HepG2 (cell line): Measurements from ENCODE around the gene SRP14. TPM values are rescaled to one million over a fixed set of nuclear protein-coding genes. Genes with fewer than 3 reads are reported as not detected.

Source experiments
- CAMTA2 ChIP-seq: sonication (generic); formaldehyde crosslinking; IDR thresholded peaks from 2 replicates; pipeline ENCODE4 v1.4.0; 2020; ENCODE audit warnings: mild to moderate bottlenecking, missing genetic modification reagents, borderline replicate concordance
- CHD4 ChIP-seq: fragments of 200-600 bp; sonication (generic); IDR thresholded peaks from 2 replicates; pipeline ENCODE4 v1.7.0; 2017; ENCODE audit warnings: mild to moderate bottlenecking, low read length, borderline replicate concordance
- JUND ChIP-seq: sonication (generic); formaldehyde crosslinking; IDR thresholded peaks from 2 replicates; pipeline ENCODE4 v1.8.0; 2022; ENCODE audit warnings: mild to moderate bottlenecking, missing genetic modification reagents
- MAFF ChIP-seq: IDR thresholded peaks from 2 replicates; pipeline ENCODE4 v1.6.1; 2011; ENCODE audit warnings: low read depth, low read length, improper control_type of control experiment
- NFKB2 ChIP-seq: sonication (generic); formaldehyde crosslinking; IDR thresholded peaks from 2 replicates; pipeline ENCODE4 v1.4.0; 2020; ENCODE audit warnings: missing genetic modification reagents, borderline replicate concordance
- REL ChIP-seq: sonication (generic); formaldehyde crosslinking; conservative IDR thresholded peaks from 2 replicates; pipeline ENCODE4 v1.8.0; 2022; ENCODE audit warnings: mild to moderate bottlenecking, missing genetic modification reagents, moderate library complexity
- RFXAP ChIP-seq: sonication (generic); formaldehyde crosslinking; IDR thresholded peaks from 2 replicates; pipeline ENCODE4 v1.4.0; 2020; ENCODE audit warnings: missing genetic modification reagents, borderline replicate concordance
- TBP ChIP-seq: sonication (generic); formaldehyde crosslinking; IDR thresholded peaks from 2 replicates; pipeline ENCODE4 v1.5.0; 2020; ENCODE audit warnings: missing genetic modification reagents
- TCF7L2 ChIP-seq: IDR thresholded peaks from 2 replicates; pipeline ENCODE4 v1.6.1; 2011; ENCODE audit warnings: mild to moderate bottlenecking, low read depth, low read length, moderate library complexity
- TOE1 ChIP-seq: sonication (generic); formaldehyde crosslinking; IDR thresholded peaks from 2 replicates; pipeline ENCODE4 v1.4.0; 2020; ENCODE audit warnings: mild to moderate bottlenecking, missing genetic modification reagents
- TOPORS ChIP-seq: sonication (generic); formaldehyde crosslinking; IDR thresholded peaks from 2 replicates; pipeline ENCODE4 v1.8.0; 2023; ENCODE audit warnings: mild to moderate bottlenecking, missing genetic modification reagents
- TP53 ChIP-seq: sonication (generic); formaldehyde crosslinking; conservative IDR thresholded peaks from 2 replicates; pipeline ENCODE4 v1.4.0; 2020; ENCODE audit warnings: missing genetic modification reagents
- TRIM22 ChIP-seq: fragments of 450-650 bp; IDR thresholded peaks from 2 replicates; pipeline ENCODE4 v1.6.1; 2017
- U2AF1 ChIP-seq: fragments of 200-400 bp; formaldehyde crosslinking; optimal IDR thresholded peaks from 2 replicates; pipeline ENCODE3; 2017; ENCODE audit warnings: mild to moderate bottlenecking, low read depth, low read length
- ZBTB14 ChIP-seq: sonication (generic); formaldehyde crosslinking; IDR thresholded peaks from 2 replicates; pipeline ENCODE4 v1.4.0; 2020; ENCODE audit warnings: missing genetic modification reagents
- ZBTB34 ChIP-seq: sonication (generic); formaldehyde crosslinking; IDR thresholded peaks from 2 replicates; pipeline ENCODE4 v1.8.0; 2022; ENCODE audit warnings: mild to moderate bottlenecking, missing genetic modification reagents
- ZBTB42 ChIP-seq: sonication (generic); formaldehyde crosslinking; IDR thresholded peaks from 2 replicates; pipeline ENCODE4 v1.5.0; 2020; ENCODE audit warnings: mild to moderate bottlenecking, missing genetic modification reagents
- ZFP36 ChIP-seq: fragments of 150-350 bp; IDR thresholded peaks from 2 replicates; pipeline ENCODE4 v1.6.1; 2018; ENCODE audit warnings: borderline replicate concordance, low read length, low read depth; ENCODE audit not compliant: partially characterized antibody
- ZFY ChIP-seq: sonication (generic); formaldehyde crosslinking; IDR thresholded peaks from 2 replicates; pipeline ENCODE4 v1.4.0; 2020; ENCODE audit warnings: missing genetic modification reagents
- ZNF10 ChIP-seq: sonication (generic); formaldehyde crosslinking; IDR thresholded peaks from 2 replicates; pipeline ENCODE4 v1.4.0; 2020; ENCODE audit warnings: mild to moderate bottlenecking, low read depth, missing genetic modification reagents, borderline replicate concordance
- ZNF180 ChIP-seq: sonication (generic); formaldehyde crosslinking; IDR thresholded peaks from 2 replicates; pipeline ENCODE4 v1.4.0; 2020; ENCODE audit warnings: low read depth, missing genetic modification reagents, borderline replicate concordance
- ZNF296 ChIP-seq: sonication (generic); formaldehyde crosslinking; conservative IDR thresholded peaks from 2 replicates; pipeline ENCODE4 v1.5.0; 2020; ENCODE audit warnings: mild to moderate bottlenecking, missing genetic modification reagents
- ZNF431 ChIP-seq: sonication (generic); formaldehyde crosslinking; IDR thresholded peaks from 2 replicates; pipeline ENCODE4 v1.9.0; 2022; ENCODE audit warnings: missing genetic modification reagents, low read depth, mild to moderate bottlenecking, borderline replicate concordance
- ZNF432 ChIP-seq: sonication (generic); formaldehyde crosslinking; IDR thresholded peaks from 2 replicates; pipeline ENCODE4 v1.5.0; 2020; ENCODE audit warnings: missing genetic modification reagents, mild to moderate bottlenecking, borderline replicate concordance
- ZNF543 ChIP-seq: sonication (generic); formaldehyde crosslinking; IDR thresholded peaks from 2 replicates; pipeline ENCODE4 v1.4.0; 2020; ENCODE audit warnings: mild to moderate bottlenecking, missing genetic modification reagents
- ZNF839 ChIP-seq: sonication (generic); formaldehyde crosslinking; IDR thresholded peaks from 2 replicates; pipeline ENCODE4 v1.4.0; 2020; ENCODE audit warnings: missing genetic modification reagents, mild to moderate bottlenecking, borderline replicate concordance
- polyA plus RNA-seq, 8 experiments: library from polyadenylated mRNA; depleted of rRNA in 3 of 8; stranded (reverse) in 7 of 8; unstranded in 1 of 8; fragments of >200 nt; fragmentation: Illumina TruSeq in 4 of 8; extraction: Trizol in 4 of 8; gene quantifications; 2 replicates each; pipeline versions ENCODE4 v1.2.1 to v1.2.3, GENCODE V29; 2011 to 2016; ENCODE audit warnings: low read depth in 4 of 8, missing spikeins in 1 of 8, mixed read lengths in 1 of 8; ENCODE audit not compliant: insufficient read depth in 1 of 8
- total RNA-seq, 5 experiments: library from RNA; depleted of rRNA; stranded (reverse); fragments of >200 nt; fragmentation: Illumina TruSeq; extraction: Trizol; gene quantifications; 2 replicates each; pipeline ENCODE4 v1.2.3, GENCODE V29; 2016; ENCODE audit warnings: low read depth in 1 of 5

Gene SRP14
- total and polyA plus RNA-seq, 2 of the 13 experiments (the other 11 are each of a cell fraction or from before 2014, with no cell fraction given): 208 to 356 TPM

GRCh38 chr15:40069178-40070165, 30.5 kb upstream of the SRP14 start (continued):
- no peak for TF ChIP-seq CAMTA2
- no peak for TF ChIP-seq JUND (CRISPR knock-in tag)
- no peak for TF ChIP-seq ZNF180 (CRISPR knock-in tag)
- no peak for TF ChIP-seq ZNF296 (CRISPR knock-in tag)
- TF ChIP-seq CHD4: no peak
- TF ChIP-seq ZNF10: no peak
- TF ChIP-seq MAFF: no peak
- no peak for TF ChIP-seq REL (CRISPR knock-in tag)
- peak; percentile 84 for TF ChIP-seq ZFY (CRISPR knock-in tag)
- no peak; the same call in 1 of the 2 replicates for TF ChIP-seq TP53
- peak; percentile 40; the same call in 1 of the 2 replicates for TF ChIP-seq ZBTB34 (CRISPR knock-in tag)
- TF ChIP-seq RFXAP (CRISPR knock-in tag): no peak
- no peak for TF ChIP-seq ZNF432 (CRISPR knock-in tag)
- TF ChIP-seq ZNF431 (CRISPR knock-in tag): no peak
- no peak for TF ChIP-seq TCF7L2
- no peak for TF ChIP-seq TOPORS (CRISPR knock-in tag)
- TF ChIP-seq ZBTB14 (CRISPR knock-in tag): no peak
- no peak for TF ChIP-seq U2AF1
- TF ChIP-seq ZNF839: no peak
- TF ChIP-seq NFKB2 (CRISPR knock-in tag): peak; percentile 38; the same call in 1 of the 2 replicates
- no peak for TF ChIP-seq TBP
- TF ChIP-seq ZFP36: no peak
- TF ChIP-seq ZBTB42 (CRISPR knock-in tag): no peak
- no peak for TF ChIP-seq TRIM22
- peak; percentile 48; the same call in 1 of the 2 replicates for TF ChIP-seq ZNF543 (CRISPR knock-in tag)
- no peak for TF ChIP-seq TOE1 (CRISPR knock-in tag)
